Kidney capillary endothelial cell (primary cell): ENCODE data around the gene KIF15.

ENCODE experiments used
- DNase-seq: peaks from one replicate; pipeline ENCODE4 v3.0.0-alpha.2; 2018; ENCODE audit warnings: low spot score

KIF15 gene

DNA sequence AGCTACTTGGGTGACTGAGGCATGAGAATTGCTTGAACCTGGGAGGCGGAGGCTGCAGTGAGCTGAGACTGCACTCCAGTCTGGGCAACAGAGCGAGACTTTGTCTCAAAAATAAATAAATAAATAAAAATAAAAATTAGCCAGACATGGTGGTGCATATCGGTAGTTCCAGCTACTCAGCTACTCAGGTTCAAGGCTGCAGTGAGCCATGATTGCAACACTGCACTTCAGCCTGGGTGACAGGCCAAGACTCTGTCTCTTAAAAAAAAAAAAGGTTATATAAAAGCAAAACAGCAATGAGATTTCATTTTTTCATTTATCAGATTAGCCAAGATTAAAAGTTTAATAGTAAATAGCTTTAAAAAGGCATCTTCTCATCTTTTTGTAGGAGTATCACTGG is 115.7 kb downstream of the KIF15 start:
- no peak for DNase-seq

DNA sequence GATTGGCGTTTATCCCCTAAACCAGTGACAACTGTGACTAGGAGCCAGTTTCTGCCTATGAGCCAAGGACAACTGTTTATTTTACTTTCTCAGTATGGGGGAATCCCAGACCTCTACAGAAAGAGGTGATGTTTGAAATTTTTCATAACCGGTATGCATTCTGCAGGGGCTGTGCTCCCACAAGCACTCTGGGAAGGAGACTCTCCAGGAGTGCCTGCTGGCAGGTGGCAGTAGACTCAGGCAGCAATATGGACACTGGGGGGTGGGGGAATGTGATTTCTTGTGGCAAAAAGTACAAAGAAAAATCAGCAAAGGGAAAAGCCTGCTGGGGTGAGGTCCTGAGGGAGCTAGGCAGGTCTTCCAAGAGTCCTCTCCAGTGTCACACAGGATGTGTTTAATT is 118.7 kb downstream of the KIF15 start:
- no peak for DNase-seq

DNA sequence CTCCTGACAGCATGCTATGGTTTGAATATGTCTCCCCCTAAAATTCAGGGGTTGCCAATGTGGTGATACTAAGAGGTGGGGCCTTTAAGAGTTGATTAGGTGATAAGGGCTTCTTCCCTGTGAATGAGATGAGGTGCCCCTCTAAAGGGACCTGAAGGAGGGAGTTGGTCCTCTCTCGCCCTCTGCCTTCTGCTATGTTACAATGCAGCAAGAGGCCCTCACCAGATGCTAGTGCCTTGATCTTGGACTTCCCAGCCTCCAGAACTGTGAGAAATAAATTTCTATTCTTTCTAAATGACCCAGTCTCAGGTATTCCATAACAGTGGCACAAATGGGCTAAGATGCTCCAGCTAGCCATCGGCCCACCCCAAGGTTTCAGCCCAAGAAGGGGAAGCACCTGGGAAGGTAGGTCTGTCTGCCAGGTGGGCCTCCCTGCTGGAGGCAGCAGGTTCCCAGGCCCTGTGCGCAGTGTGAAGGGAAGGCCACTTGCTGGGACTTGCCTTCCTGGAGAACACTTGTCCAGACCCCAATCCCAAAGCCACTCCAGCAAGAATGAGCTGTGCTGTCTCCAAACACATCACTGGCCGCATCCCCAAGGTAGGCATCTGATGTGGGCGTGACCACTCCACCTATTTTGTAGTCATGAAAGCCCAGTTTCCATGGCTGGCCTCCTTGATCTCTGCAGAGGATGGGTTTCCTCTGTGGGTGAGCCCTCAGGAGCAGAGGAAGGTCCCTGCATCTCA is 121.8 kb downstream of the KIF15 start:
- DNase-seq: no peak

DNA sequence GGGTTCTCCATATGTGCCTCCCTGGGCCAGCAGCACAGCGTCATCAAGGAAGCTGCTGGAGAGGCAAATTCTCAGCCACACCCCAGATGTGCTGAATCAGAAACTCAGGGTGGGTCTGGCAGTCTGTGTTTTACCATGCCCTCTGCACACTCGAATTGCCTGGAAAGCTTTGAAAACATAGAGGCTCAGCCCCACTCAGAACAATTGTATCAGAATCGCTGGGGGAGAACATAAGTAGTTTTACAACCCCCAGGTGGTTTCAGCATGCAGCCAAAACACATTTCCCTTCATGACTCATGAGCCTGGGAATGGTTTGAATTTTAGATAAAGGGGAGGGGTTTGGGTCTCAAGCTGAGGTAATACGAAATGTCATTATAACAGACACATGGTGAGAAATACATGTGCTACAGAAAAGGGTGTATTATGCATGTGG is 122.4 kb downstream of the KIF15 start:
- peak; percentile 40 for DNase-seq

DNA sequence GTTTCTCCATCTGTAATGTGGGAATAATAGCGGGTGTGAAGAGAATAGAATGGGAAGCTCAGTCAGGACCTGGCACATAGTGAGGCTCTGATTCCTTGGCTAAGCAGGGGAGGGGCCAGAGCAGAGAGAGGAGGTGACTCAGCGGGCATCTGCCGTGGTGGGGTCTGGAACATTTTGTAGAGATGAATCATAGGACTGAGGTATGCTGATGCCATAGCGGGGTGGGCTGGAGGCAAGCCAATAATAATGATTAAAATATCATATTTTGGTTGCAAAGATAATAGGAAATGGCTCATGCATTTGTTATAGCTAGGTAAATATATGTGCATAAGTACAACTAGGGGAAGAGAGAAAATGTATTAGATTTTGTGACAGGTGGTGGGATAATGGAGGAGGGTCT is 124.0 kb downstream of the KIF15 start:
- peak; percentile 92 for DNase-seq

DNA sequence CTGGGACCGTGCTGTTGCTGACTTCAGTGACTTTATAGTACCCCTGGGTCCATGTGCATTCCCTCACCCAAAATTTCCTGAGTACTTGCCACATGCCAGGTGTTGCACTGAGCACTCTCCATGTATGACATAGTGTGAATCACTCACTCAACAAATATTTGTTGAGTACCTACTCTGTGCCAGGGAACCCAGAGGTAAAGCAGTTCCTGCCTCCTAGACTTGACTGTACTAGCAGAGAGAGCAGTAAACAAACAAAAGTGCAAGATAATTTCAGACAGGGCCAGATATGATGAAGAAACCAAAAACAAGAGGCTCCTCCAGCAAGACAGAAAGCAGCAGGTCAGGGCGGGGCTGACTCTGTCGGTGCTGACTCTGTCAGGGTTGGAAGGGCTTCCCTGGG is 125.0 kb downstream of the KIF15 start:
- no peak for DNase-seq

DNA sequence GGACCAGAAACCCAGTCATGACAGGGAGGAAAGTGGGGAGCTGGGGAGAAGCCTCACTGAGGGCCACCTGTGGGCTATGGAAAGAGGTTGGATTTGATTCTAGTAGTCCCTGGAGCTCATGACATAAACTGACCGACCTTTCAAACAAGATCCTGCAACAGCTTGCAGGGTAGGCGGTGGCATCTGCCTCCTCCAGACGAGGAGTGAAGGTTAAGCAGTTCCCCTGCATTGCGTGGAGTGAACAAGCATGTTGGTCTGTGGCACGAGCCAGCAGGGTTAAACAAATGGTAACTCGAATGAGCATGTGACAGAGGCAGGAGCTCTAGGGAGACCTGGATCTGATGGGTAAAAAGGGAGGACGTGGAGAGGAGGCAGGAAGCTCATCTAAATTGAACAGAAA is 125.5 kb downstream of the KIF15 start:
- no peak for DNase-seq

DNA sequence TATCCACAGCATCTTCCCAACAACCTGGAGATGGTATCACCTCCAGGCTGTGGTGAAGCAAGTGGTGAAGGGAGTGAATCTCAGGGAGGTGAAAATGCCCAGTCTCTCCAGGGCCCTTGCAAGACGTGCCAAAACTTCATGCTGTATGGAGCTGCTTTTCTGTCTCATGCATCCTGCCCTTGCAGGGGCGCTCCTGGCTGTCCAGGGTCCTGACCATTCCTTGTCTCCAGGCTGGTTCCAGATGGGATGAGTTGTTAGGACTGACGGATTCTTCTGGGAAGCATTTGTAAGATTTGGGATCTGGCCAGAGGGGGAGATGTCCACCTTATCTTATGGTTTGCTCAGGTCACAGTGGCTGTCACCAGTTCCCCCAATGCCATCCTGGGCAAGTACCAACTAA is 128.7 kb downstream of the KIF15 start:
- DNase-seq: no peak

DNA sequence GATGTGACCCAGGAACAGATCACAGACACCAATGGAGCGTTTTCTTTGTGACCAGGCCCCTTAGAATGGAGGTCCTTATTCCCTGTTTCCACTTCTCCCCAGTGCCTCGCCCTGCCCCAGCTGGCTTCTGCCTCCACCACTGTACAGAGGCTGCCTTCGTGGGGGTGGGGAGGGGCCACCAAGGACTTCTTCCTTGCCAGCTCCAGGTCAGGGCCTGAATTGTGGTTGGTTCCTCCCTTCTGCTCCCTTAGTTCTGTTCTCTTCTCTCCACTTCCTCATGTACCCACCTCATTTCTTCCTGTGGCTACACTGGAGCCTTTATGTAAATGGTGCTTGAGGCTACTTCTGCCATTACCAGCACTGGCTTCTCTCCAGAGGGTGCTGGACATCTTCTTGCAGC is 129.3 kb downstream of the KIF15 start:
- no peak for DNase-seq

DNA sequence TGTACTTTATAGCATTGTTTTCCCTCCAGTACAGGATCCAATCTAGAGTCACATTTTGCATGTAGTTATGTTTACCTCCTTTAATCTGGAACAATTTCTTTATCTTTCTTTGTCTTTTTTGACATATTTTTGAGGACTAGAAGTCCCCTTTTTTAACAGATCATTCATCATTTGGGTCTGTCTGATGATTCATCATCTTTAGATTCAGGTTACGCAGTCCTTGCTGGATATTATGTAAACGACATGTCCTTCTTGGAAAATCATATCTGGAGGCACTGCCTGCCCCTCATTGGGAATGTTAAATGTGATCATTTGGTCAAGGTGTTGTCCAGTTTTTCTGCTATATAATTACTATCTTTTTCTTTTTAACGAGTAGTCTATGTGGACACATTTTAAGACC is 131.1 kb downstream of the KIF15 start:
- no peak for DNase-seq

DNA sequence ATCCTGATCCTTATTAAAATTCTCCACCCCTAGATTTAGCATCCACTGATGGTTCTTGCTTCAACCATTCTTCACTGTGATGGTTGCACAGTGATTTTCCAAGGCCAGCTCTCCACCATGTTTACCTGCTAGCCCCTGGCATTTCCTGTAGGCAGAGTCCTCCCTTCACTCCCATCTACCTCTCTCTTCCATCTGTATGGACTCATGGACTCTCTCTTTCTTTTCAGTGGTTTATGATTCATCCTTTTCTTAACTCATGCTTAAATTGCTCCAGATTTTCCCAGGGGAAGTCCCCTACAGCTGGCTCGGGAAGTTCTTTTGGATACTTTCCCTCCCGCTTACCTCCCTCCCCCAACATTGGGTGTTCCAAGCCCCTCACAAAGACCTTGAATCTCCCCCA is 131.5 kb downstream of the KIF15 start:
- no peak for DNase-seq

DNA sequence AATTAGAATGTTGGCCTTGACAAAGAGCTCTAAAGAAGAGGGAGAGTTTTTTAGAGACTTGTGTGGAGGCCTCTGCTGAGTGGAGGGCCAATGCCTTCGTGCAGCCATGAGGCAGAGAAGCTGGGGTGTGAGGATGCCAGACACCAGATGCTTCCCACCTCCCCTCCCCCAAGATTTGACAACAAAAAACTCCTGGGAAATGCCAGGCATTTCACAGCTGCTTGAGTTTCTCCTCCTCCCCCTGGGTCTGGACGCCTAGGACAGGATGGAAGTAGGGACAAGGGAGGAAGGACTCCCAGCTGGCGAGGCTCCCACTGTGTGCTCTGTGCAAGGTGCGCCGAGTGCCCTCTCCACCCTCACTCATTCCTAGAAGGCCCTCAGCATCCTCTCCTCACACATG is 132.9 kb downstream of the KIF15 start:
- no peak for DNase-seq

DNA sequence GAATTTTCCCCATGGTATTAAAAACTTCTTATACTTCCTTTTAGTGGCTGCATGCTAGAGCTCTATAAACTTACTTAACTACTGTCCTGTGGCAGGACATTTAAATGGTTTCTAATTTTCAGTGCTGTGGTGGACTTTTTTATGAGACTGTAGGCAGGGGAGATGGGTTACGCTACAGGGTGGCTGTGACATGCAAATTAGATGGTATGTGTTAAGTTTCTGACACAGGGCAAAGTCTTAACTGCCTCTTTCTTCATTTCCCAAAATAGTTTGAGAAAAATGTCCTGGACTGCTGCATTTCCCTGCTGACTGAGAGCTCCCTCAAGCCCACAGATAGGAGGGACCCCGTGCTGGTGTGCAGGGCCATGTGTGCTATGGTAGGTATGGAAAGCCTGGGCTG is 134.8 kb downstream of the KIF15 start:
- DNase-seq: no peak

DNA sequence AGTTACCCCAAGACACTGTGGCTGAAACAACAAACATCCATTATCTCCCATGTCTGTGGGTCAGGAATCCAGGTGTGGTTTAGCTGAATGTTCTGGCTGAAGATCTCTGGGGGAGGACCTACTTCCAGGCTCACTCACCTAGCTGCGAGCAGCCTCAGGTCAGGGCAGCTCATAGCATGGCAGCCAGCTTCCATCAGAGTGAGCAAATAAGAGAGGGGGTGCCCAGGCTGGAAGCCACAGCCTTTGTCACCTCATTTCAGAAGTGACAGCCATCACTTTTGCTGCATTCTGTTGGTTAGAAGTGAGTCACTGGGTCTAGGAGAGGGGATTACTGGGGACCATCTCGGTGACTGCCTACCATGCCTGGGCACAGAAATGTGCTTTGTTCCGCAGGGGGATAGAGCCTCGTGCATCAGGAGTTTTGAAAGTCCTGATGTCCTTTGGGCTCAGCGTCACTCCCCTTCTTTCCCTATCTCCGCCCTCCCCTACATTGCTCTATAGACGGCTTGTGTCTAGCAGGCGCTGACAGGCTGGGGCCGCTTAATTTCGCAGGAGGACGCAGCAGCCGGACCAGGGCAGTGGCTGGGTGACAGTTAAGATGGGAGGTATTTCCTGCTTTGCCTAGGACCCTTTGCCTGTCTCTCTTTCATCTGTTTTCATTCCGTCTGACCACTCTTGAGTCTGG is 138.2 kb downstream of the KIF15 start:
- DNase-seq: no peak

DNA sequence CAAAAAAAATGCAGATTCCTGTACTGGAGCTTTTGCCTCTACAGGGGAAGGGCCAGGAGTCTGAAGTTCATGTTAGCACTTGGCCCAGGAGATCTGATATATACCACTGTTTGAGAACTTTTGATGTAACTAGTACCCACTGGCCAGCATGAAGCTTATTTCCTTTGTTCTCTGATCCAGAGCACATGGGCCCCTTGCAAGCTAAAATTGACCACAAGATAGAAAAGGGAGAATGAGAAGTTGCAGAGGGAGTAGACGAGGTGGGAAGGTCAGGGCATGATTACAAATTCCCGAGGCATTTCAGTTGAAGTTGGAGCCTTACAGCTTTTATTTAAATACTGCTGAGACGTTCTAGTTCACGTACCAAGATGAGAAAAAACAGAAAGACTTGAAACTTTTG is 141.0 kb downstream of the KIF15 start:
- no peak for DNase-seq
